Chondrocyte (in vitro differentiated cells): Measurements from ENCODE around the gene SEC24D. TPM values are rescaled to one million over a fixed set of nuclear protein-coding genes. Genes with fewer than 3 reads are reported as not detected.

ENCODE experiments used
- DNase-seq: peaks from one replicate; pipeline ENCODE4 v3.0.0; 2021; ENCODE audit warnings: mixed read lengths, low spot score
- H3K27ac Mint-ChIP-seq: one replicate; pipeline ENCODE4 v1.8.0; 2021; ENCODE audit warnings: mild to moderate bottlenecking, moderate library complexity, mixed read lengths; ENCODE audit not compliant: unreplicated experiment
- H3K27me3 Mint-ChIP-seq: 2 replicates; pipeline ENCODE4 v1.8.0; 2021; ENCODE audit warnings: low read depth, mixed read lengths
- H3K36me3 Mint-ChIP-seq: 2 replicates; pipeline ENCODE4 v1.8.0; 2021; ENCODE audit warnings: low read depth, mixed read lengths
- H3K4me1 Mint-ChIP-seq: 2 replicates; pipeline ENCODE4 v1.8.0; 2021; ENCODE audit warnings: low read depth, mild to moderate bottlenecking, mixed read lengths
- H3K4me3 Mint-ChIP-seq: one replicate; pipeline ENCODE4 v1.8.0; 2021; ENCODE audit warnings: mild to moderate bottlenecking, moderate library complexity, mixed read lengths; ENCODE audit not compliant: unreplicated experiment
- H3K9me3 Mint-ChIP-seq: 2 replicates; pipeline ENCODE4 v1.8.0; 2021; ENCODE audit warnings: low read depth, mixed read lengths
- CTCF ChIP-seq: fragments of 200-600 bp; sonication (generic); IDR thresholded peaks from 2 replicates; pipeline ENCODE4 v1.5.0; 2021; ENCODE audit warnings: antibody characterized with exemption, mild to moderate bottlenecking, moderate library complexity
- total RNA-seq: library from RNA; stranded (reverse); gene quantifications from 3 replicates; pipeline ENCODE4 v1.2.1, GENCODE V29; 2021

Gene SEC24D
- total RNA-seq, 1 donor from 2014 or later = 204 TPM

GRCh38 chr4:118810991-118811764 is 24.7 kb downstream of the SEC24D start:
- no peak for TF ChIP-seq CTCF
- peak overlapping the region; percentile 95 for H3K27ac Mint-ChIP-seq
- H3K36me3 Mint-ChIP-seq = peaks cover 69% of the 10 kb centered on the region
- DNase-seq = no peak
- peaks cover 41% of the 10 kb centered on the region for H3K4me1 Mint-ChIP-seq
- H3K9me3 Mint-ChIP-seq = no peaks in the 10 kb centered on the region
- H3K27me3 Mint-ChIP-seq = no peaks in the 10 kb centered on the region
- no peak overlapping the region for H3K4me3 Mint-ChIP-seq

DNA sequence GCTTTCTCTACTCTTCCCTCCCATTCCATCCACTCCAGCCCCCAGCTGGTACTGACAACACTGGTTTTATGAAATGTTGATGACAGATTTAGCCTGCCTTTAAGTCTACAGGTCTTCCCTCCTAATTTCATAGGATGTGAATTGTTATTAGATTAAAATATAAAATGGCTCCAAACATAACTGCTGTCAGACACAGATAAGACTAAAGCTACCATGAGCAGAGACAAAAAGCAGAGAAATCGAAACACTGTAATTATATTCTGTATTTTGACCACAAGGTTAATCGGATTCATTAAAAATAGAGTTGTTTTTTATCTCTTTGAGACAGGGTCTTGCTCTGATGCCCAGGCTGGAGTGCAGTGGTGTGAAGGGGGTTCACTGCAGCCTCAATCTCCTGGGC is 28.3 kb downstream of the SEC24D start:
- no peak for DNase-seq
- no peaks in the 10 kb centered on the region for H3K9me3 Mint-ChIP-seq
- H3K27ac Mint-ChIP-seq = peak overlapping the region; percentile 52
- no peaks in the 10 kb centered on the region for H3K27me3 Mint-ChIP-seq
- no peak overlapping the region for H3K4me3 Mint-ChIP-seq
- TF ChIP-seq CTCF = no peak
- H3K36me3 Mint-ChIP-seq = peaks cover 61% of the 10 kb centered on the region
- peaks cover 41% of the 10 kb centered on the region for H3K4me1 Mint-ChIP-seq

- Mint-ChIP-seq H3K27me3 (no peaks in the 10 kb centered on the region), H3K27ac (no peak overlapping the region), H3K4me1 (peaks cover 21% of the 10 kb centered on the region), H3K4me3 (no peak overlapping the region), H3K9me3 (no peaks in the 10 kb centered on the region), H3K36me3 (peaks cover 51% of the 10 kb centered on the region)
- no peak for DNase-seq
- TF ChIP-seq CTCF = no peak
These were observed 32.7 kb downstream of the SEC24D start for GRCh38 chr4:118803253-118803652.

- DNase-seq = no peak
- Mint-ChIP-seq H3K27me3 (no peaks in the 10 kb centered on the region), H3K4me3 (no peak overlapping the region), H3K36me3 (peaks cover 47% of the 10 kb centered on the region), H3K4me1 (peaks cover 21% of the 10 kb centered on the region), H3K9me3 (no peaks in the 10 kb centered on the region), H3K27ac (peak overlapping the region; percentile 77)
- TF ChIP-seq CTCF = no peak
These were observed 33.9 kb downstream of the SEC24D start for GRCh38 chr4:118801895-118802575.

GRCh38 chr4:118799231-118799942 is 36.5 kb downstream of the SEC24D start:
- Mint-ChIP-seq H3K36me3 (peaks cover 48% of the 10 kb centered on the region), H3K27me3 (no peaks in the 10 kb centered on the region), H3K9me3 (no peaks in the 10 kb centered on the region), H3K4me1 (peaks cover 21% of the 10 kb centered on the region), H3K27ac (peak overlapping the region; percentile 64), H3K4me3 (no peak overlapping the region)
- DNase-seq = no peak
- no peak for TF ChIP-seq CTCF
